ENCODE results near the gene ZMYND10. TPM values are rescaled to one million over a fixed set of nuclear protein-coding genes. Genes with fewer than 3 reads are reported as not detected.
A peak's percentile ranks its signal among the peaks of the same experiment; 100 is the strongest.

Gene ZMYND10
- polyA plus RNA-seq, 1 of the 3 experiments (the other 2 are of a cell fraction) = 0.95 TPM

- 0% methylated on average over 35 of the region's 64 CpGs for WGBS (ENCODE audit: low lambda C conversion rate)
- TF ChIP-seq, protein P1, sequence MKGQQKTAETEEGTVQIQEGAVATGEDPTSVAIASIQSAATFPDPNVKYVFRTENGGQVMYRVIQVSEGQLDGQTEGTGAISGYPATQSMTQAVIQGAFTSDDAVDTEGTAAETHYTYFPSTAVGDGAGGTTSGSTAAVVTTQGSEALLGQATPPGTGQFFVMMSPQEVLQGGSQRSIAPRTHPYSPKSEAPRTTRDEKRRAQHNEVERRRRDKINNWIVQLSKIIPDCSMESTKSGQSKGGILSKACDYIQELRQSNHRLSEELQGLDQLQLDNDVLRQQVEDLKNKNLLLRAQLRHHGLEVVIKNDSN (IDR thresholded peaks at IDR 0.05; ENCODE audit: borderline replicate concordance, low read depth) = no peak
- TF ChIP-seq FOSL2 (IDR thresholded peaks at IDR 0.05; ENCODE audit: borderline replicate concordance, low read depth) (no peak), TCF12 (IDR thresholded peaks at IDR 0.05) (no peak), REST (IDR thresholded peaks at IDR 0.05; ENCODE audit: low read depth, low read length) (no peak), PBX3 (IDR thresholded peaks at IDR 0.05) (no peak), SMC3 (IDR thresholded peaks at IDR 0.05; ENCODE audit: low read depth, low read length) (no peak), ZBTB33 (IDR thresholded peaks at IDR 0.05; ENCODE audit: borderline replicate concordance, low read depth) (no peak), RCOR1 (IDR thresholded peaks at IDR 0.05; ENCODE audit: low read length) (0 out of 2 replicates have a peak, but pooled peaks have one; percentile 22), RFX5 (IDR thresholded peaks at IDR 0.05; ENCODE audit: low read length) (no peak), RXRA (IDR thresholded peaks at IDR 0.05; ENCODE audit: borderline replicate concordance, low read depth) (no peak), SIN3A (IDR thresholded peaks at IDR 0.05; ENCODE audit: borderline replicate concordance, low read depth, low read length) (peak; percentile 77; the same call in 1 of the 2 replicates), MAX (IDR thresholded peaks at IDR 0.05; ENCODE audit: low read depth) (peak; percentile 97), NRF1 (IDR thresholded peaks at IDR 0.05; ENCODE audit: low read depth, low read length) (peak; percentile 88), CHD2 (IDR thresholded peaks at IDR 0.05; ENCODE audit: low read length, partially characterized antibody) (peak; percentile 95), FOXJ3 (CRISPR knock-in tag; IDR thresholded peaks at IDR 0.05) (peak; percentile 23), TAF1 (IDR thresholded peaks at IDR 0.05; ENCODE audit: borderline replicate concordance, low read depth, low read length) (no peak), MEF2A (IDR thresholded peaks at IDR 0.05; ENCODE audit: borderline replicate concordance, low read depth) (no peak), ELF1 (IDR thresholded peaks at IDR 0.05) (peak; percentile 95), TEAD4 (IDR thresholded peaks at IDR 0.05; ENCODE audit: borderline replicate concordance, insufficient read depth) (no peak), EP300 (IDR thresholded peaks at IDR 0.05; ENCODE audit: borderline replicate concordance in 1 of 2, low read depth in 1 of 2, low read length in 1 of 2) (no peak), NFIC (IDR thresholded peaks at IDR 0.05; ENCODE audit: borderline replicate concordance) (no peak)
- TF ChIP-seq, protein P2, sequence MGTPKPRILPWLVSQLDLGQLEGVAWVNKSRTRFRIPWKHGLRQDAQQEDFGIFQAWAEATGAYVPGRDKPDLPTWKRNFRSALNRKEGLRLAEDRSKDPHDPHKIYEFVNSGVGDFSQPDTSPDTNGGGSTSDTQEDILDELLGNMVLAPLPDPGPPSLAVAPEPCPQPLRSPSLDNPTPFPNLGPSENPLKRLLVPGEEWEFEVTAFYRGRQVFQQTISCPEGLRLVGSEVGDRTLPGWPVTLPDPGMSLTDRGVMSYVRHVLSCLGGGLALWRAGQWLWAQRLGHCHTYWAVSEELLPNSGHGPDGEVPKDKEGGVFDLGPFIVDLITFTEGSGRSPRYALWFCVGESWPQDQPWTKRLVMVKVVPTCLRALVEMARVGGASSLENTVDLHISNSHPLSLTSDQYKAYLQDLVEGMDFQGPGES (IDR thresholded peaks at IDR 0.05; ENCODE audit: low read depth, low read length) = no peak
Observed at GRCh38 chr3:50350527-50351322, 5.2 kb upstream of the ZMYND10 start, which contains the start of the genes CYB561D2 and NPRL2. TSS of gene CYB561D2 (plus strand) at chr3:50350862. CDS start at chr3:50351434, 572 bp downstream. TSS of gene NPRL2 (minus strand) at chr3:50350775. CDS start at chr3:50350652, 123 bp downstream.

More at GRCh38 chr3:50350527-50351322, 5.2 kb upstream of the ZMYND10 start, which contains the start of the genes CYB561D2 and NPRL2:
- ChIA-PET POLR2A (interaction anchor here (0.7 to 3.6 kb wide), 21 partner anchors 9 to 261 kb away, joined by 3 to 31 read pairs (median 6); partner anchors contain the start of genes CISH, HEMK1, TMEM115 and TUSC2), CTCF (interaction anchor here (1.1 to 6.0 kb wide), 10 partner anchors 9 to 265 kb away, joined by 3 to 45 read pairs (median 28); partner anchors contain the start of gene RASSF1)
- Histone ChIP-seq H3K79me2 (ENCODE audit: insufficient read depth) (peaks cover 61% of the 10 kb centered on the region), H3K4me2 (peak within 1 kb of the TSS; percentile 98), H3K9ac (peak within 1 kb of the TSS; percentile 74), H3F3A (replicated peaks; ENCODE audit: insufficient read depth) (peaks cover 11% of the 10 kb centered on the region), H3K36me3 (replicated peaks in 1 of 2; ENCODE audit: control insufficient read depth in 1 of 2, insufficient read depth in 2 of 2, low read length in 1 of 2) (peaks cover 8 to 44% of the 10 kb centered on the region in 2 experiments), H3K27me3 (ENCODE audit: insufficient read depth) (no peaks in the 10 kb centered on the region), H3K27ac (ENCODE audit: low read depth in 2 of 2, low read length in 1 of 2) (peak within 1 kb of the TSS; percentile 83 to 98), H3K4me1 (ENCODE audit: control insufficient read depth in 1 of 2, insufficient read depth in 2 of 2, low read depth in 1 of 2, low read length in 1 of 2) (peaks cover 11 to 59% of the 10 kb centered on the region in 2 experiments; a peak in 2 of 4 replicates), H3K4me3 (ENCODE audit: low read depth in 2 of 2, low read length in 1 of 2) (peak within 1 kb of the TSS; percentile 76 to 94), H4K20me1 (ENCODE audit: insufficient read depth) (peaks cover 30% of the 10 kb centered on the region), H3K9me3 (no peaks in the 10 kb centered on the region), H2AFZ (ENCODE audit: low read depth) (peak within 1 kb of the TSS; percentile 82), H3K9me2 (no peaks in the 10 kb centered on the region)
- peak; percentile 97 for DNase-seq

Data from SK-N-SH (cell line).